ENCODE results near the gene TBKBP1. TPM values are rescaled to one million over a fixed set of nuclear protein-coding genes. Genes with fewer than 3 reads are reported as not detected.

TBKBP1 gene
- total and polyA plus RNA-seq, 7 donors: 5.3 to 37.9 (median 20.4) TPM

DNA sequence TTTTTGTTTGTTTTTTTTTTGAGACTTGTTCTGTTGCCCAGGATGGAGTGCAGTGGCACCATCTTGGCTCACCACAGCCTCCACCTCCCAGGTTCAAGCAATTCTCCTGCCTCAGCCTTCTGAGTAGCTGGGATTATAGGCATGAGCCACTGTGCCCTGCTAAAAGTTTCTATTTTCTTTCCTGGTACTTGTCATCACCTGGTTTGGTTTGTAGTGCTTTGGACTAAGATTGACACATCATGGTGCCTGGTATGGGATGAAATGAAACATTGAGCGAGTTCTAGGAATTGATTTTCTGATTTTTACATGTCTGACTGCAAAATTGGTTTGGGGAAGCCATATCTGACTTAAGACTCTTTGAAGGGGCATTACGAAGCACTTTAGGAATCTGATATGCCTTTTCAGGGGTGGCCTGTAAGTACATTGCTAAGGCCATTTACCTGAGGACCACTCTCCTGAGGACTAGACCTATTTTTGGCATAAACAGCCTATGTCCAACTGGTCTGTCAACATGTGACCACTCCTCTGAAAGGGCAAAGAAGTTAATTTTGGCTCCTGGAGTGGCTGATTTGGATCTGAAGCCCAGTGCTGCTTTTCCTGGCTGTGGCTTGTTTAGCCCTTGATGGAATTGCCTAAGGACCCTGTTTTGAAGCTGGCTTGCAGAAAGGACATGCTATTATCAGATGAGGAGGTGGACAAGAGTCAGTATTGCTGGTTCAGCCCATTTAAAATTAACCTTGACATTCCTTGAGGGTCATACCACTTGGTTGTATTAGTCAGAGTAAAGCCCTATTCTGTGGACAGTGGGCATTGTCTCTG lies 18.4 kb upstream of the TBKBP1 start:
- Histone ChIP-seq H3K9me3 (no peaks in the 10 kb centered on the region), H3K4me3 (no peak overlapping the region), H3K27me3 (ENCODE audit: insufficient read depth in 3 of 3, low read length in 2 of 3) (no peaks in the 10 kb centered on the region), H3K36me3 (ENCODE audit: insufficient read depth in 1 of 2, low read depth in 1 of 2) (peaks cover 53 to 100% of the 10 kb centered on the region in 2 donors), H3K27ac (no peak overlapping the region), H3K4me1 (peaks cover 4% of the 10 kb centered on the region)
- peak in 1 of 4 donors; percentile 26 for ATAC-seq
- intact Hi-C loops (cut with DNase I): no loop called here
- DNase-seq: no peak
- WGBS, 3 donors: 77 to 97% (median 79%) methylated on average over 2 of the region's 2 CpGs
- TF ChIP-seq, protein P1, sequence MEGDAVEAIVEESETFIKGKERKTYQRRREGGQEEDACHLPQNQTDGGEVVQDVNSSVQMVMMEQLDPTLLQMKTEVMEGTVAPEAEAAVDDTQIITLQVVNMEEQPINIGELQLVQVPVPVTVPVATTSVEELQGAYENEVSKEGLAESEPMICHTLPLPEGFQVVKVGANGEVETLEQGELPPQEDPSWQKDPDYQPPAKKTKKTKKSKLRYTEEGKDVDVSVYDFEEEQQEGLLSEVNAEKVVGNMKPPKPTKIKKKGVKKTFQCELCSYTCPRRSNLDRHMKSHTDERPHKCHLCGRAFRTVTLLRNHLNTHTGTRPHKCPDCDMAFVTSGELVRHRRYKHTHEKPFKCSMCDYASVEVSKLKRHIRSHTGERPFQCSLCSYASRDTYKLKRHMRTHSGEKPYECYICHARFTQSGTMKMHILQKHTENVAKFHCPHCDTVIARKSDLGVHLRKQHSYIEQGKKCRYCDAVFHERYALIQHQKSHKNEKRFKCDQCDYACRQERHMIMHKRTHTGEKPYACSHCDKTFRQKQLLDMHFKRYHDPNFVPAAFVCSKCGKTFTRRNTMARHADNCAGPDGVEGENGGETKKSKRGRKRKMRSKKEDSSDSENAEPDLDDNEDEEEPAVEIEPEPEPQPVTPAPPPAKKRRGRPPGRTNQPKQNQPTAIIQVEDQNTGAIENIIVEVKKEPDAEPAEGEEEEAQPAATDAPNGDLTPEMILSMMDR (IDR thresholded peaks at IDR 0.05): no peak

DNA sequence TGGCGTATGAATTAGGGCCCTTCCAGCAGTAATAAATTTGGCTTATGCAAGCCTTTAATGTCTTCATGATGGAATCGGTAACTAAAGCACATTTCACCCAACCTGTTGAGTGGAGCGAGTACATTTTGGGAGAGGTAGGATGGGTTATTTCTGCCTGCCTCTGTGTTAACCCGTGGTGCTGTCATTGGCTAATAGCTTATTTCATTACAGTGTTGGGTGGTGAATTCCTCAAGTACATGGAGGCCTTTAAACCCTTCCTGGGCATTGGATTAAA lies 17.8 kb upstream of the TBKBP1 start:
- TF ChIP-seq, protein P1 (IDR thresholded peaks at IDR 0.05): no peak
- Histone ChIP-seq H3K36me3 (ENCODE audit: insufficient read depth in 1 of 2, low read depth in 1 of 2) (peaks cover 54 to 100% of the 10 kb centered on the region in 2 donors), H3K27ac (no peak overlapping the region), H3K4me1 (peaks cover 4% of the 10 kb centered on the region), H3K4me3 (no peak overlapping the region), H3K27me3 (ENCODE audit: insufficient read depth in 3 of 3, low read length in 2 of 3) (no peaks in the 10 kb centered on the region), H3K9me3 (no peaks in the 10 kb centered on the region)
- 76 to 90% (median 85%) methylated on average over 4 of the region's 4 CpGs for WGBS, 3 donors
- intact Hi-C loops (cut with DNase I): no loop called here
- no peak for DNase-seq
- no peak for ATAC-seq

DNA sequence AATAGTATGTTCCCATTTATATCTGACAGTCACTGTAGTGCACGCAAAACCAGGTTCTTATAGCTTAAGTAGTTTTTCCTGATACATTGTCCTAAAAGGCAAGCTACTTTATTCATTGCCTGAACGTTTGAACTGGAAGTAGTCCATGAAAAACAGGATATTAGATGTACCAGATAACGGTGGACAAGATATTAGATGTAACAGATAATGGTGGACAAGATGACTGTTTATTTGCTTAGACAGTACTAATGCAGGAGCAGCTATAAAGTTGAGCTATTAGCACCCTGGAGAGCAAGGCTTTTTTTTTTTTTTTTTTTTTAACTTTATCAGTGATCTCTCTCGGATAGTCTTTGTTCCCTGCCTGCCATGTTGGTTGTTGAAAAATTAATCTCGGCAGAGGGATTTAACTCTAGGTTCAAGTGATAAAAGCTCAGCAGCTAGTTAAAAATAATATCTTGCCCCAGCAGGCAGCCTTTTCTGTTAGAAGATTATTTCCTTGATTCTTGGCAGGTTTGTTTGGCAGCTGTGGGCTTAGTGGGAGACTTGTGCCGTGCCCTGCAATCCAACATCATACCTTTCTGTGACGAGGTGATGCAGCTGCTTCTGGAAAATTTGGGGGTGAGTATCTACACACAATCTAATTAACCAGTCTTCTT lies 17.3 kb upstream of the TBKBP1 start:
- no peak overlapping the region for H3K4me3 ChIP-seq
- intact Hi-C loops (cut with DNase I): no loop called here
- ATAC-seq (no peak), DNase-seq (no peak)
- H3K9me3 ChIP-seq: no peaks in the 10 kb centered on the region
- peaks cover 54 to 100% of the 10 kb centered on the region in 2 donors for H3K36me3 ChIP-seq (ENCODE audit: insufficient read depth in 1 of 2, low read depth in 1 of 2)
- TF ChIP-seq, protein P1 (IDR thresholded peaks at IDR 0.05): no peak
- H3K27ac ChIP-seq: no peak overlapping the region
- peaks cover 4% of the 10 kb centered on the region for H3K4me1 ChIP-seq
- H3K27me3 ChIP-seq (ENCODE audit: insufficient read depth in 3 of 3, low read length in 2 of 3): no peaks in the 10 kb centered on the region
- 59 to 77% (median 65%) methylated on average over 7 of the region's 7 CpGs for WGBS, 3 donors

DNA sequence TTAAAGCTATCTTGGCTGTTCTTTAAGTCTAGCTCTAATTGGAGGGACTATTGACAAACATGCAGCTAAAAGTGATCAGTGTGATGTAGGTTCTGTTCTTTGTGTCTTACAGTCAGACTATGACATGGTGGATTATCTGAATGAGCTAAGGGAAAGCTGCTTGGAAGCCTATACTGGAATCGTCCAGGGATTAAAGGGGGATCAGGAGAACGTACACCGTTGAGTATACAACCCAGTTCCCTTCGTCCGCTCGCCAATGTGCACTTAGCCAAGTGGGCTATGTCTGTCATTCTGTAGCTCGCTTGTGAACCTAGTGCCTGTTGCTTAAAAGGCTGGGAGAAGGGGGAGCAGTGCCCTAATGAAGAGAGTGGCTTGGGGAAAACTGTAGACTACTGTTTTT lies 15.8 kb upstream of the TBKBP1 start:
- intact Hi-C loops (cut with DNase I): no loop called here
- H3K4me3 ChIP-seq: no peak overlapping the region
- ATAC-seq: no peak

More for the DNA sequence above, 15.8 kb upstream of the TBKBP1 start:
- Histone ChIP-seq H3K4me1 (peaks cover 4% of the 10 kb centered on the region), H3K36me3 (ENCODE audit: insufficient read depth in 1 of 2, low read depth in 1 of 2) (peaks cover 46 to 100% of the 10 kb centered on the region in 2 donors), H3K27me3 (ENCODE audit: insufficient read depth in 3 of 3, low read length in 2 of 3) (no peaks in the 10 kb centered on the region), H3K9me3 (no peaks in the 10 kb centered on the region), H3K27ac (no peak overlapping the region)
- TF ChIP-seq, protein P1 (IDR thresholded peaks at IDR 0.05): no peak
- WGBS, 3 donors: 63 to 71% (median 64%) methylated on average over 7 of the region's 7 CpGs
- no peak for DNase-seq

Data from psoas muscle (tissue), 8 donors.